Adipocyte (in vitro differentiated cells): Measurements from ENCODE around the gene FAM72B.
"Not testable (repeated sequence)": the region's sequence is repeated elsewhere in the genome, so short reads cannot be mapped to it uniquely, and the experiment has no call there.

Experiments used
- DNase-seq: peaks from one replicate; pipeline ENCODE4 v3.0.0-alpha.2; 2015; ENCODE audit warnings: low read depth
- H3K27me3 ChIP-seq: replicated peaks from 2 replicates; pipeline ENCODE4 v1.7.0; 2013; ENCODE audit warnings: mild to moderate bottlenecking, low read length, moderate library complexity; ENCODE audit not compliant: control insufficient read depth, insufficient read depth
- H3K36me3 ChIP-seq: 2 replicates; pipeline ENCODE4 v1.7.0; 2013; ENCODE audit warnings: low read length, mild to moderate bottlenecking, moderate library complexity; ENCODE audit not compliant: control insufficient read depth, insufficient read depth, severe bottlenecking
- H3K4me1 ChIP-seq: 2 replicates; pipeline ENCODE4 v1.7.0; 2013; ENCODE audit warnings: mild to moderate bottlenecking, low read length, moderate library complexity; ENCODE audit not compliant: control insufficient read depth, insufficient read depth
- H3K4me3 ChIP-seq: 2 replicates; pipeline ENCODE4 v1.7.0; 2013; ENCODE audit warnings: mild to moderate bottlenecking, low read length, moderate library complexity
- H3K9ac ChIP-seq: 2 replicates; pipeline ENCODE4 v1.7.0; 2013; ENCODE audit warnings: mild to moderate bottlenecking, low read length, moderate library complexity
- H3K9me3 ChIP-seq: 2 replicates; pipeline ENCODE4 v1.7.0; 2013; ENCODE audit warnings: mild to moderate bottlenecking, low read length, moderate library complexity; ENCODE audit not compliant: control insufficient read depth

Gene FAM72B

DNA sequence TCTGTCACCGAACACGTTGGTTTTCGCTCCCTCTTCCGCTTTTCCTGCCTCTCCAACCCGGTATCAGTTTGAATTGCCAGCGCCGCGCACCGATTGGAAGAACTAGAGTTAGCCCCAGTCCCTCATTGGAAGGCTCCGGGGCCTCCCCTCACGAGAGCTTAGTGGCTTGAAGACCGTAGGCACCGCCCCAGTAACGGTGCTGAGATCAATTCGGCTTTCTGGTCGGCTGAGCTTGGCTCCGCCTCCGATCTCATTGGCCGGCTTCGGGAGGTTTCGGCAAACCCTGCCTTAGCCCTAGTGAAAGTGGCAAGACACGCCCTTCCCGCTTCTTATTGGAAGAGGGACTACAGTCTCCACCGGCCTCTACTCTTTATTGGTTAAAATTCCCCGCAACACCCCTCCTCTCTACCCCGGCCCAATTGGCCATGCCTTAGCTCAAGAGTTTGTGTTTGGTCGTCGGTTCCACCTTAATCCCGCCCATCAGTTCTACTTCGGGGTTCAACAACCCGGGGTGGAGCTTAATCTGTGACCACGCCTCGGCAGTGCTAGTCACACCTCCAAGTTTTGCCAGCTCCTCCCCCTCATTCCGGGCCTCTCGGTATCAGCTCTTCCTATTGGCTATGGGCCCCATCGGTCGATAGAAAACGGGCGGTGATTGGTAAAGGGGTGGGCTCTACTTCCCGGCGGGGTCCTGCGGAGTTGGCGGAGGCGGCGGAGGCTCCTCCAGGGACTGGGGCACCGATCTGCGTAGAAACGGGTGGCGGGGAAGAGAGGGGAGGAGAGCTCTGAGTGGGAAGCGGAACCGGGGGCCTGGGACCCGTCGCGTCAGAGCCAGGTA, at the start of gene FAM72B, which contains the start of gene SRGAP2C:
TSS of gene FAM72B (minus strand) at position 51 of the 838 bp plus-strand sequence. CDS start 851 bp downstream, outside the sequence.
TSS of gene SRGAP2C (plus strand) at position 686 of the 838 bp plus-strand sequence. CDS start 2,472 bp downstream, outside the sequence.
- H3K4me3 ChIP-seq = peak within 1 kb of the TSS; percentile 71
- H3K36me3 ChIP-seq, H3K9me3 ChIP-seq, H3K27me3 ChIP-seq, H3K4me1 ChIP-seq: not testable (repeated sequence)
- DNase-seq = peak; percentile 99
- H3K9ac ChIP-seq = peak within 1 kb of the TSS; percentile 49

DNA sequence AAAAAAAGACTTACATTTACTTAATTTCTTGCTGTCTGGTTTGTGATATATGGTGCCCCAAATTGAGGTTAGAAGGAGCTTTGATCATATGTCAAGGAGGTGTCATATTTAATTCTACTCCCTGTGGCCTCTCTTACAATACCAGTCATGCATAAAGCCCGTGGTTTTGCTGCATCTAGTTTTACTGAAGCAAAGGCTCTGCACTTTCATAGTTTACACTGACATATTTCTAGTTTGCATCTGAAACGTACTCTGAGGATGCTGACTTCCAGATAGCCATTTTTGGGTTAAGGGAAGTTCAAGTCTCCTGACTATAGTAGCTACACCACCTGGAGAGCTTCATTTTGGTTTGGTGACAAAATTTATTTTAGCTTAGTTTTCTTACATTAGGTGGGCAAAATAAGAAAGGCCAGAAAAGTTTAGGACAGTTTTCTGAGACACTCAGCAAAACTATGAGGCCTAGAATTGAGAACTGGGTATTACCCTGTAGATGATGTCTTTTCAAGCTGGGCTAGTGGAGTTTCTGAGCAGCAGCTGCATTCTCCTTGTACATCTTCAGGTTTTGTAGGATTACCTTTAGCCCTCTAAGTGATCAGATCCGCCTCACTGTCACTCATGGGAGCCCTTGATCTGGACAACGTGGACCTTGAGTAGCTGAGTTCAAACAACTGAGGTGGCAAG, 48.4 kb upstream of the FAM72B start:
- H3K9ac ChIP-seq, H3K27me3 ChIP-seq, H3K9me3 ChIP-seq, H3K4me3 ChIP-seq, H3K36me3 ChIP-seq, H3K4me1 ChIP-seq: not testable (repeated sequence)
- DNase-seq = peak; percentile 1

DNA sequence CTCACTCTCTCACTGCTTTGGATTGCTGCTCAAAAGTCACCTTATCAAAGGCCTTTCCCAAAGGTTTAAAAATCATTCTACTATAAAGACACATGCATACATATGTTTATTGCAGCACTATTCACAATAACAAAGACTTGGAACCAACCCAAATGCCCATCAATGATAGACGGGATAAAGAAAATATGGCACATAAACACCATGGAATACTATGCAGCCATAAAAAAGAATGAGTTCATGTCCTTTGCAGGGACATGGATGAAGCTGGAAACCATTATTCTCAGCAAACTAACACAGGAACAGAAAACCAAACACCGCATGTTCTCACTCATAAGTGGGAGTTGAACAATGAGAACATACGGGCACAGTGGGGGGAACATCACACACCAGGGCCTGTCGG, 46.5 kb upstream of the FAM72B start:
- not testable (repeated sequence) for H3K9me3 ChIP-seq, H3K4me1 ChIP-seq, H3K27me3 ChIP-seq, H3K9ac ChIP-seq, DNase-seq, H3K4me3 ChIP-seq, H3K36me3 ChIP-seq

DNA sequence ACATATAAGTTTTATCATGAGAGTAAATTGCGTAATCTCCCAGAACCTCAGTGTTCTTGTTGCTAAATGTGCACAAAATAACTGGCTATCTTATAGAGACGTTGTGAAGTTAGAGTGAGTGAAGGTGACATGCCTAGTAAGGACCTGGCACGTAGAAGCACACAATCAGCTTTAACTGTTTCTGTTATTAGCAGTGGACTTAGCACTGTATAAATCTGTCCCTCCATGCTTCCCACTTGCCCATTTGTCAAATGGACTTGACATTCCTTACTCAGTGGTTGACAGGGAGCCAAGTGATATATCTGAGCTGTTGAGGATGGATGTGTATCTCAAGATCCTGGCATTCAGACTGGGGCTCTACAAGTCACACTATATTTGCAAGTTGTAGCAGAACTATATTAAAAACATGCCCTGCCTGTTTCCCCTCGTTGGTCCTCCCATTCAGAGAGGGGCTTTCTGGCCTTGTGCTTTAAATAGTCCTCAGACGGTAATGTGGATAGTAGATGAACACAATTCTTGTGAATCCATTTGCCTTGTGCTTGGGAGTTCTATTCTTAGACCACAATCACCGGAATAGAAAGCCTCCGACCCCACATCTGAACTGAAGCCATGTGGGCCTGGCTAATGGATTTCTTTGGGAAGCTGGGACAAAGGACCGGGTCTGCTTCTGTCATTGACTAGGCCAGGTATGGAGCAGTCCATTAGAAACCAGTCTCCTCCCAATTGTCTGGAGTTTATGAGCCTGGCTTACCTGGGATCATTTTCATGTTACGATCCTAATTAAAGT, 43.6 kb upstream of the FAM72B start:
- H3K27me3 ChIP-seq, H3K9ac ChIP-seq, H3K9me3 ChIP-seq, H3K36me3 ChIP-seq, DNase-seq, H3K4me3 ChIP-seq, H3K4me1 ChIP-seq: not testable (repeated sequence)

DNA sequence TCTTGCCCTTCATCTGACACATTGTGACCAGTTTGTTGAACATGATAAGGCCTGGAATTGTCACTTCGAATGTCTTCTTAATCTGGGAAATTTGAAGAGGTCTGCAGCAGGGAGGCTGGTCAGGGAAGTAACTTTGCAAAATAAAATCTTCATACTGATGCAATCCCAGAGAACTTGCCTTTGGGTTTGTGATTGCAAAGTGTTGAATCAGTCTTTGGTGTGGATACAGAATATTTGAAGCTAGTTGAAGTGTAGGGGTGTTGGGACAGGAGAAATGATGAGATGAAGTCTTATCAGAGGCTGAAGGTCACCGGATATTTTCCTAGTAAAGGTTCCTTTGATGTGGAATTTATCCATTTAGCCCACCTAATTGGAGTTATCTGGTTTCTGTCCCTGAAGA, 42.8 kb upstream of the FAM72B start:
- not testable (repeated sequence) for H3K36me3 ChIP-seq, H3K9me3 ChIP-seq, H3K4me3 ChIP-seq, DNase-seq, H3K4me1 ChIP-seq, H3K27me3 ChIP-seq, H3K9ac ChIP-seq

DNA sequence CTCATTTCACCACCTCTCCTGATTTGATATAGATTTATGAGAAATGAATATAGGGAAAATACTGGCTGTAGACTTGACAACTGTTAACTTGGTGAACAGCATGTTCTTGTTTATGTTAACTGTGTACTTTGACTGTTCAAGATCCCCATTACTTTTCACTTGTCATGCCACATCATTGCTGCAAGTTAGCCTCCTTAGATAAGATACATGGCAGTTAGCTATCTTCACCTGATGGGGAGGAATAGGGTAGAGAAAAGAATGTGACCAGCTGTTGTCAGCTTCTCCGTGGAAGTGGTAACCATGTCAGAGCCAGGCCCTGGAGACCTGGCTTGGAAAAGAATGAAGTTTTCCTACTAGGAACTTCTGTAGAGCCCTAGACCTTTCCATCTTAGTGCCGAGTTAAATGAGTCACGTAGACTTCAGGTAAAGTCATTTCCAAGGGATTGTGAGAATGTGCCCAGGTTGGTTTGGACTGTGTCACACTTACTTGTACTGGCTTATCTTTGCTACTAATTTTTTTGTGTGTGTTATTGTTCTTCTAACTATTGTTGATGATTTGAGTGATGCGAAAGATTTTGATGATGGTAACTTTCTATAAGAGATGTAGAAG, 42.3 kb upstream of the FAM72B start:
- not testable (repeated sequence) for H3K9me3 ChIP-seq, H3K27me3 ChIP-seq, DNase-seq, H3K36me3 ChIP-seq, H3K4me3 ChIP-seq, H3K9ac ChIP-seq, H3K4me1 ChIP-seq

DNA sequence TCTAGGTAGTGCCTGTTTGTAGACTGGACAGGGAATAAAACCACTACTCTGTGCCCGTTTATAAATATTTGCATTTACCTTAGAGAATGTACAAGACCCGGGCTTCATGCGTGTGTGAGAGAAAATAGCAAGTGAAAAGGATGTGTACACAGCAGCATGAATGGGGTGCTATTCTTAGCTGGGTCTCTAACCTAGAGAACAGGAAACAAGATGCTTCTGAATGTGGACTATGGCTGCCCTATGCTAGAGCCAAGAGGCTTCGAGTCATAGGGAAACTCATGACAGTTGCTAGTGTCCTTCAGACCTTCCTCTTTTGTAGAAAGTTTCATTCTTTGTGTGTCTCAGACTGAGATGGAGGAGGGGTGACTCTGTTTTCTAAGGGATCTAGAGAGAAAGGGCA, 40.6 kb upstream of the FAM72B start:
- H3K4me1 ChIP-seq, H3K4me3 ChIP-seq, DNase-seq, H3K36me3 ChIP-seq, H3K9ac ChIP-seq, H3K27me3 ChIP-seq, H3K9me3 ChIP-seq: not testable (repeated sequence)

DNA sequence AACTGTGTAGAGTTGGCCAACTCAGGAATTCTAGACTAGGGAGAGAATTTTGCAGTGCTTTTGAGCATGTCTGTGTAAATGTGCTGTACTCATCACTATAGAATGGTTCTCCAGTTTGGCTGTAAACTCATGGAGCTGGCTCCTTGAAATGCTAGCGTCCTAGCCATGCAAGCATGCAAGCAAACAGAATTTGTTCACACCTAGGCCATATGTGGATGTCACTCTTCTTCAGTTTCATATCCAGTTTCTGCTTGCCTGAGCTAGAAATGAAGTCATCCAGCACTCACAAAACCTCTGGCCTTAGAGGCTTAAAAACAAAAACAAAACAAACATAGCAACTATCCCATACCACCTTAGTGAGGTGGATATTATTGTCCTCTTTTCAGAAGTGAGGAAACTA, 37.6 kb upstream of the FAM72B start:
- not testable (repeated sequence) for DNase-seq, H3K4me3 ChIP-seq, H3K36me3 ChIP-seq, H3K9me3 ChIP-seq, H3K4me1 ChIP-seq, H3K27me3 ChIP-seq, H3K9ac ChIP-seq

DNA sequence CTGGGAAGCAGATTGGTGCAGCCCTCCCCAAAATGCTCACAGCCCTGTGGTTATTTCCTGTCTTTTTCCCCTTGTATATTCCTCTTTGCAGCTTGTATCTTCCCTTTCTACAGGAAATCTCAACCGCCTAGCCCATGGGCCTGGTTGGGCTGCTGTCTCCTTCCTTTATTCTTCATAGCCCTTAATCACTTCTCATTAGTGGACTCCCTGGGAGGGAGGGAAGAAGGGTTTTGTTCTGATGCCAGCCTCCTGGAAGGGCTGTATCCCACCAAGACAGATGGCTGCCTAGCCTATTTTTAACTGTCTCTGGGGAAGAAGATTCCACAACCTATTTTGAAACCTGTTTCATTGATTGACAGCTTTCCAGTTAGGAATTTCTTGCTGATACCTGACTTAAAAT, 32.5 kb upstream of the FAM72B start:
- H3K9me3 ChIP-seq, H3K4me3 ChIP-seq, H3K36me3 ChIP-seq, H3K4me1 ChIP-seq, H3K27me3 ChIP-seq, DNase-seq, H3K9ac ChIP-seq: not testable (repeated sequence)

DNA sequence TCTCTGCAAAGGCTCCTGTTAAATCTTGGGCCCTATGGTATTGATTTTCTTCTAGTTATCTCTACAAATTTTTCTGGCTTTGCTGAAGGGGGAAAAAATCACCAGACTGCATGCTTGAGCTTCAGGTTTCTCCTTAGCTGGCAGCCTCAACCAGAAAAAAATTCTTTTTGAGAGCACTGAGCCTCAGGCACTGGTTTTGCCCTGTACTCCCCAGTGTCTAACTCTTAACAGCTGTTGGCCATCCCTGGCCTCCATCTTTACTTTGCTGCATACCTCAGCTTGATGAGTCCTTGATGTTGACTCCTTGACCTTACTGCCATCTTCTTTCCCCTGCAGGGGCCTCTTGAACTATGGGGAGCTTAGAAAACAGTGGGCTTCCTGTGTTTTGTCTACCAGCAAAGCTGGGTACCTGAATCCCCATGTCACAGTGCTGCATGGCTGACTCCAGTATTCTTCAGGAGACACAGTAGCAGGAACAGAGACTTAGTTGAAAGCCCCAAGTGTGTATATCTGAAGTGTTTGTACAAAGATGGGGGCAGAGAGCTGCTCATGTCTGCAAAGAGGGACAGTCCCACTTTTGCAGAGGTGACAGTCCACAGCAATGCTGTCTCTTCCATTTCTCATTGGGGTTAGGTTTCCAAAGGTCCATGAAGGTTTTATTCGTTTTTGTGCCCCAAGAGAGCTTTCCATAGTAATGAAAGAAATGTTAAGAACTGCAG, 31.7 kb upstream of the FAM72B start:
- H3K9ac ChIP-seq, DNase-seq, H3K9me3 ChIP-seq, H3K4me3 ChIP-seq, H3K27me3 ChIP-seq, H3K4me1 ChIP-seq, H3K36me3 ChIP-seq: not testable (repeated sequence)
